ENCODE data around the gene SLC37A1. TPM values are rescaled to one million over a fixed set of nuclear protein-coding genes. Genes with fewer than 3 reads are reported as not detected.

Gene SLC37A1
- total RNA-seq: 18.8 TPM
- polyA plus RNA-seq: 1 to 10 TPM; 2.8 to 3.6 (median 3.4) TPM

GRCh38 chr21:42513151-42513984 lies at the start of gene SLC37A1:
SLC37A1 (plus strand) TSS chr21:42513852; CDS start chr21:42518455, 4,603 bp downstream.
- Mint-ChIP-seq H3K4me1 (peaks cover 0 to 43% (median 16%) of the 10 kb centered on the region in 4 donors), H3K4me3 (peak within 1 kb of the TSS; percentile 87 to 96 (median 89)), H3K27me3 (peaks cover 15% of the 10 kb centered on the region), H3K36me3 (peaks cover 15% of the 10 kb centered on the region), H3K27ac (peak within 1 kb of the TSS; percentile 62 to 90 (median 89)), H3K9me3 (no peaks in the 10 kb centered on the region)
- DNase-seq (peak; percentile 28 to 49 (median 43)), ATAC-seq (ENCODE audit: low read depth in 2 of 2) (peak; percentile 71 to 73)
- Histone ChIP-seq H3K36me3 (ENCODE audit: control insufficient read depth, insufficient read depth, low read length) (peaks cover 5% of the 10 kb centered on the region), H3K27ac (ENCODE audit: insufficient read depth, low read length, poor library complexity, severe bottlenecking) (peak within 1 kb of the TSS; percentile 65), H3K4me1 (ENCODE audit: control insufficient read depth, insufficient read depth, low read length, poor library complexity, severe bottlenecking) (peaks cover 27% of the 10 kb centered on the region), H3K9me3 (ENCODE audit: control insufficient read depth in 2 of 2, low read length in 2 of 2) (no peaks in the 10 kb centered on the region), H3K4me3 (ENCODE audit: low read depth, low read length) (peak within 1 kb of the TSS; percentile 71), H3K27me3 (ENCODE audit: control insufficient read depth, insufficient read depth, low read length) (no peaks in the 10 kb centered on the region)

GRCh38 chr21:42463861-42464515 lies 49.7 kb upstream of the SLC37A1 start:
- Histone ChIP-seq H3K27ac (ENCODE audit: insufficient read depth, low read length, poor library complexity, severe bottlenecking) (peak overlapping the region; percentile 69), H3K9me3 (ENCODE audit: control insufficient read depth in 2 of 2, low read length in 2 of 2) (no peaks in the 10 kb centered on the region), H3K36me3 (ENCODE audit: control insufficient read depth, insufficient read depth, low read length) (no peaks in the 10 kb centered on the region), H3K4me3 (ENCODE audit: low read depth, low read length) (peak overlapping the region; percentile 19), H3K4me1 (ENCODE audit: control insufficient read depth, insufficient read depth, low read length, poor library complexity, severe bottlenecking) (peaks cover 50% of the 10 kb centered on the region), H3K27me3 (ENCODE audit: control insufficient read depth, insufficient read depth, low read length) (no peaks in the 10 kb centered on the region)
- DNase-seq (peak; percentile 44 to 81 (median 62)), ATAC-seq (ENCODE audit: low read depth in 2 of 2) (peak; percentile 66 to 68)
- Mint-ChIP-seq H3K9me3 (no peaks in the 10 kb centered on the region), H3K27me3 (no peaks in the 10 kb centered on the region), H3K36me3 (no peaks in the 10 kb centered on the region), H3K4me3 (peak overlapping the region; percentile 8 to 80 (median 68)), H3K27ac (peak overlapping the region in 2 of 3 donors; percentile 82 to 93), H3K4me1 (peaks cover 16 to 66% (median 49%) of the 10 kb centered on the region in 4 donors)

- Mint-ChIP-seq H3K4me1 (peaks cover 16 to 61% (median 47%) of the 10 kb centered on the region in 4 donors), H3K27me3 (no peaks in the 10 kb centered on the region), H3K27ac (peak overlapping the region; percentile 79 to 93 (median 82)), H3K9me3 (no peaks in the 10 kb centered on the region), H3K4me3 (peak overlapping the region in 3 of 4 donors; percentile 0 to 38 (median 18)), H3K36me3 (no peaks in the 10 kb centered on the region)
- no peaks in the 10 kb centered on the region for H3K9me3 ChIP-seq (ENCODE audit: control insufficient read depth in 2 of 2, low read length in 2 of 2)
- DNase-seq (no peak), ATAC-seq (ENCODE audit: low read depth in 2 of 2) (no peak)
- peak overlapping the region; percentile 69 for H3K27ac ChIP-seq (ENCODE audit: insufficient read depth, low read length, poor library complexity, severe bottlenecking)
- H3K4me3 ChIP-seq (ENCODE audit: low read depth, low read length): no peak overlapping the region
- H3K4me1 ChIP-seq (ENCODE audit: control insufficient read depth, insufficient read depth, low read length, poor library complexity, severe bottlenecking): peaks cover 50% of the 10 kb centered on the region
- no peaks in the 10 kb centered on the region for H3K36me3 ChIP-seq (ENCODE audit: control insufficient read depth, insufficient read depth, low read length)
- H3K27me3 ChIP-seq (ENCODE audit: control insufficient read depth, insufficient read depth, low read length): no peaks in the 10 kb centered on the region
Observed at GRCh38 chr21:42465008-42465802, 48.4 kb upstream of the SLC37A1 start.

- Histone ChIP-seq H3K27me3 (ENCODE audit: control insufficient read depth, insufficient read depth, low read length) (no peaks in the 10 kb centered on the region), H3K9me3 (ENCODE audit: control insufficient read depth in 2 of 2, low read length in 2 of 2) (no peaks in the 10 kb centered on the region), H3K27ac (ENCODE audit: insufficient read depth, low read length, poor library complexity, severe bottlenecking) (no peak overlapping the region), H3K4me3 (ENCODE audit: low read depth, low read length) (no peak overlapping the region), H3K4me1 (ENCODE audit: control insufficient read depth, insufficient read depth, low read length, poor library complexity, severe bottlenecking) (peaks cover 45% of the 10 kb centered on the region), H3K36me3 (ENCODE audit: control insufficient read depth, insufficient read depth, low read length) (no peaks in the 10 kb centered on the region)
- peak overlapping the region in 1 of 3 donors; percentile 93 for H3K27ac Mint-ChIP-seq
- peaks cover 16 to 55% (median 42%) of the 10 kb centered on the region in 4 donors for H3K4me1 Mint-ChIP-seq
- DNase-seq: no peak
- peak overlapping the region in 1 of 4 donors; percentile 18 for H3K4me3 Mint-ChIP-seq
- no peaks in the 10 kb centered on the region for H3K9me3 Mint-ChIP-seq
- no peak for ATAC-seq (ENCODE audit: low read depth in 2 of 2)
- H3K36me3 Mint-ChIP-seq: no peaks in the 10 kb centered on the region
- H3K27me3 Mint-ChIP-seq: no peaks in the 10 kb centered on the region
Observed at GRCh38 chr21:42465803-42466127, 47.9 kb upstream of the SLC37A1 start.

- H3K27ac Mint-ChIP-seq: no peak overlapping the region
- no peaks in the 10 kb centered on the region for H3K36me3 ChIP-seq (ENCODE audit: control insufficient read depth, insufficient read depth, low read length)
- H3K4me3 ChIP-seq (ENCODE audit: low read depth, low read length): no peak overlapping the region
- peaks cover 35% of the 10 kb centered on the region for H3K4me1 ChIP-seq (ENCODE audit: control insufficient read depth, insufficient read depth, low read length, poor library complexity, severe bottlenecking)
- H3K27me3 ChIP-seq (ENCODE audit: control insufficient read depth, insufficient read depth, low read length): no peaks in the 10 kb centered on the region
- H3K4me3 Mint-ChIP-seq: no peak overlapping the region
- no peak overlapping the region for H3K27ac ChIP-seq (ENCODE audit: insufficient read depth, low read length, poor library complexity, severe bottlenecking)
- no peaks in the 10 kb centered on the region for H3K36me3 Mint-ChIP-seq
- H3K9me3 Mint-ChIP-seq: no peaks in the 10 kb centered on the region
- DNase-seq: no peak
- no peak for ATAC-seq (ENCODE audit: low read depth in 2 of 2)
- H3K4me1 Mint-ChIP-seq: peaks cover 16 to 46% (median 32%) of the 10 kb centered on the region in 4 donors
- H3K27me3 Mint-ChIP-seq: peaks cover 2% of the 10 kb centered on the region
- H3K9me3 ChIP-seq (ENCODE audit: control insufficient read depth in 2 of 2, low read length in 2 of 2): no peaks in the 10 kb centered on the region
Observed at GRCh38 chr21:42466700-42467099, 47.0 kb upstream of the SLC37A1 start.

- no peak overlapping the region for H3K27ac Mint-ChIP-seq
- H3K4me1 Mint-ChIP-seq: peaks cover 16 to 39% (median 26%) of the 10 kb centered on the region in 4 donors
- peak in 1 of 3 donors; percentile 37 for DNase-seq
- no peak overlapping the region for H3K4me3 ChIP-seq (ENCODE audit: low read depth, low read length)
- H3K9me3 ChIP-seq (ENCODE audit: control insufficient read depth in 2 of 2, low read length in 2 of 2): no peaks in the 10 kb centered on the region
- H3K27me3 Mint-ChIP-seq: peaks cover 4% of the 10 kb centered on the region
- H3K36me3 ChIP-seq (ENCODE audit: control insufficient read depth, insufficient read depth, low read length): no peaks in the 10 kb centered on the region
- no peaks in the 10 kb centered on the region for H3K27me3 ChIP-seq (ENCODE audit: control insufficient read depth, insufficient read depth, low read length)
- no peak overlapping the region for H3K27ac ChIP-seq (ENCODE audit: insufficient read depth, low read length, poor library complexity, severe bottlenecking)
- peaks cover 29% of the 10 kb centered on the region for H3K4me1 ChIP-seq (ENCODE audit: control insufficient read depth, insufficient read depth, low read length, poor library complexity, severe bottlenecking)
- ATAC-seq (ENCODE audit: low read depth in 2 of 2): no peak
- H3K4me3 Mint-ChIP-seq: no peak overlapping the region
- no peaks in the 10 kb centered on the region for H3K36me3 Mint-ChIP-seq
- no peaks in the 10 kb centered on the region for H3K9me3 Mint-ChIP-seq
Observed at GRCh38 chr21:42467140-42467983, 46.3 kb upstream of the SLC37A1 start.
